ENCODE measurements around the gene BANP.
"Not testable (repeated sequence)": the region's sequence is repeated elsewhere in the genome, so short reads cannot be mapped to it uniquely, and the experiment has no call there.

DNA sequence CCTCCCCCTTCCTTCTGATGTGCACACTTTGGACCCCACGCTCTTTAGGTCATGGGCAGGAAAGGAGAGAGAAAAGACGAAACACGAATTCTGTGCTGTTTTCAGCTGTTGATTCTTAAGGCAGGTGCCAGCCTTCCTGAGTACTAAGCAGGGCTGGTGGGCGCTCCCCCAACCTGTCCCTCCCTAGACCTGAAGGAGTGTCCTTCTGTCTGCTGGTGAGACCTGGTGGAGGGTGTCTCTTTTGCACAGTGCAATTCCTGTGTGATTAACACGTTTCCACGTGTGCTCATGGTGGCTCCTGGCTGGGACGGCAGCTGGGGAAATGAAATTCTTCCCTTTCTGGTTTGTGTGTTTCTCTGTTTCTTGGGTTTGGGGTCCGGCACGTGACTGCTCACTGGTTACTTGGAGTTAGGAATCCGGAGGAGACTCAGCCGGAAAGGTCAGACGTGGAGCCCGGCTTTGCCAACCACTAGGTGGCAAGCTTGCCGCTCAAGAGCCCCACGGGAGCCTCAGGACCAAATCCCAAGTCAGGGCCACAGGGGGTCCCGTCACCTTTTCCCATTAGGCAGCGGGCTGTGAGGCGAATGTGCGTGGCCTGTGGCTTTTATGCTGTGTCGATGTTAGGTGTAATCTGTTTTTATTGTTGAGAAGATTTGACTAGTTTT is 32.0 kb downstream of the BANP start:
- TF ChIP-seq GATA2 (CRISPR knock-in tag; IDR thresholded peaks at IDR 0.05); NRF1 (IDR thresholded peaks at IDR 0.05; ENCODE audit: low read depth, low read length); EP300 (IDR thresholded peaks at IDR 0.05; ENCODE audit: borderline replicate concordance in 1 of 2, low read depth in 1 of 2, low read length in 1 of 2); SIN3A (IDR thresholded peaks at IDR 0.05; ENCODE audit: borderline replicate concordance, low read depth, low read length); GABPA (IDR thresholded peaks at IDR 0.05; ENCODE audit: low read depth); RXRA (IDR thresholded peaks at IDR 0.05; ENCODE audit: borderline replicate concordance, low read depth): not testable (repeated sequence)
- peak; percentile 36 for TF ChIP-seq SMC3 (IDR thresholded peaks at IDR 0.05; ENCODE audit: low read depth, low read length)
- TF ChIP-seq, protein P1, sequence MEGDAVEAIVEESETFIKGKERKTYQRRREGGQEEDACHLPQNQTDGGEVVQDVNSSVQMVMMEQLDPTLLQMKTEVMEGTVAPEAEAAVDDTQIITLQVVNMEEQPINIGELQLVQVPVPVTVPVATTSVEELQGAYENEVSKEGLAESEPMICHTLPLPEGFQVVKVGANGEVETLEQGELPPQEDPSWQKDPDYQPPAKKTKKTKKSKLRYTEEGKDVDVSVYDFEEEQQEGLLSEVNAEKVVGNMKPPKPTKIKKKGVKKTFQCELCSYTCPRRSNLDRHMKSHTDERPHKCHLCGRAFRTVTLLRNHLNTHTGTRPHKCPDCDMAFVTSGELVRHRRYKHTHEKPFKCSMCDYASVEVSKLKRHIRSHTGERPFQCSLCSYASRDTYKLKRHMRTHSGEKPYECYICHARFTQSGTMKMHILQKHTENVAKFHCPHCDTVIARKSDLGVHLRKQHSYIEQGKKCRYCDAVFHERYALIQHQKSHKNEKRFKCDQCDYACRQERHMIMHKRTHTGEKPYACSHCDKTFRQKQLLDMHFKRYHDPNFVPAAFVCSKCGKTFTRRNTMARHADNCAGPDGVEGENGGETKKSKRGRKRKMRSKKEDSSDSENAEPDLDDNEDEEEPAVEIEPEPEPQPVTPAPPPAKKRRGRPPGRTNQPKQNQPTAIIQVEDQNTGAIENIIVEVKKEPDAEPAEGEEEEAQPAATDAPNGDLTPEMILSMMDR (IDR thresholded peaks at IDR 0.05), result peak; percentile 19; the same call in 1 of the 2 replicates
